DND-41 (cell line): ENCODE results near the gene FAM168B.

Source experiments
- ATAC-seq: fragments of 200-7000 bp; cut with Tn5 transposase; 3 replicates; pipeline ENCODE4 v1.9.1; 2021; ENCODE audit warnings: low read depth; ENCODE audit not compliant: insufficient read depth
- DNase-seq: peaks from one replicate; pipeline ENCODE4 v3.0.0-alpha.2; 2020
- H2AFZ ChIP-seq: 2 replicates; pipeline ENCODE4 v1.6.0; 2012; ENCODE audit warnings: low read depth, low read length
- H3K27ac ChIP-seq: 2 replicates; pipeline ENCODE4 v1.5.1; 2012; ENCODE audit warnings: low read length, inconsistent platforms
- H3K27me3 ChIP-seq: fragments of 200-600 bp; sonication (generic); 2 replicates; pipeline ENCODE4 v1.6.0; 2012; ENCODE audit warnings: low read length, mild to moderate bottlenecking, inconsistent platforms; ENCODE audit not compliant: insufficient read depth, poor library complexity
- H3K36me3 ChIP-seq: 2 replicates; pipeline ENCODE4 v1.5.1; 2012; ENCODE audit warnings: low read length, inconsistent platforms; ENCODE audit not compliant: insufficient read depth
- H3K4me1 ChIP-seq: 2 replicates; pipeline ENCODE4 v1.5.1; 2012; ENCODE audit warnings: mild to moderate bottlenecking, low read length; ENCODE audit not compliant: insufficient read depth
- H3K4me2 ChIP-seq: 2 replicates; pipeline ENCODE4 v1.6.0; 2012; ENCODE audit warnings: mild to moderate bottlenecking, moderate library complexity, low read length, inconsistent platforms; ENCODE audit not compliant: insufficient read depth
- H3K4me3 ChIP-seq, 2 experiments: fragments of 200-600 bp in 1 of 2; shearing (Covaris generic) in 1 of 2; 2 replicates each; pipeline ENCODE4 v1.5.1; 2012 to 2016; ENCODE audit warnings: inconsistent platforms in 2 of 2, low read length in 2 of 2, mild to moderate bottlenecking in 2 of 2, low read depth in 1 of 2, moderate library complexity in 1 of 2
- H3K79me2 ChIP-seq: 2 replicates; pipeline ENCODE4 v1.6.0; 2012; ENCODE audit warnings: low read length, inconsistent platforms; ENCODE audit not compliant: insufficient read depth
- H3K9ac ChIP-seq: 2 replicates; pipeline ENCODE4 v1.6.0; 2012; ENCODE audit warnings: low read depth, mild to moderate bottlenecking, inconsistent platforms, low read length, moderate library complexity
- H3K9me3 ChIP-seq: 2 replicates; pipeline ENCODE4 v1.5.1; 2012; ENCODE audit warnings: low read length, moderate library complexity, mild to moderate bottlenecking, inconsistent platforms; ENCODE audit not compliant: insufficient read depth, severe bottlenecking
- H4K20me1 ChIP-seq: 2 replicates; pipeline ENCODE4 v1.6.0; 2012; ENCODE audit warnings: low read length; ENCODE audit not compliant: insufficient read depth
- EZH2 ChIP-seq: IDR thresholded peaks from 3 replicates; pipeline ENCODE4 v1.6.1; 2012; ENCODE audit warnings: borderline replicate concordance, low read depth, mild to moderate bottlenecking, moderate library complexity, low read length, inconsistent platforms; ENCODE audit not compliant: severe bottlenecking
- TF ChIP-seq, protein P1 (sequence below): IDR thresholded peaks from 2 replicates; pipeline ENCODE4 v1.5.1; 2012; ENCODE audit warnings: borderline replicate concordance, low read length, moderate library complexity, mild to moderate bottlenecking; ENCODE audit not compliant: poor library complexity, severe bottlenecking; ENCODE audit errors: extremely low read depth

Gene FAM168B

DNA sequence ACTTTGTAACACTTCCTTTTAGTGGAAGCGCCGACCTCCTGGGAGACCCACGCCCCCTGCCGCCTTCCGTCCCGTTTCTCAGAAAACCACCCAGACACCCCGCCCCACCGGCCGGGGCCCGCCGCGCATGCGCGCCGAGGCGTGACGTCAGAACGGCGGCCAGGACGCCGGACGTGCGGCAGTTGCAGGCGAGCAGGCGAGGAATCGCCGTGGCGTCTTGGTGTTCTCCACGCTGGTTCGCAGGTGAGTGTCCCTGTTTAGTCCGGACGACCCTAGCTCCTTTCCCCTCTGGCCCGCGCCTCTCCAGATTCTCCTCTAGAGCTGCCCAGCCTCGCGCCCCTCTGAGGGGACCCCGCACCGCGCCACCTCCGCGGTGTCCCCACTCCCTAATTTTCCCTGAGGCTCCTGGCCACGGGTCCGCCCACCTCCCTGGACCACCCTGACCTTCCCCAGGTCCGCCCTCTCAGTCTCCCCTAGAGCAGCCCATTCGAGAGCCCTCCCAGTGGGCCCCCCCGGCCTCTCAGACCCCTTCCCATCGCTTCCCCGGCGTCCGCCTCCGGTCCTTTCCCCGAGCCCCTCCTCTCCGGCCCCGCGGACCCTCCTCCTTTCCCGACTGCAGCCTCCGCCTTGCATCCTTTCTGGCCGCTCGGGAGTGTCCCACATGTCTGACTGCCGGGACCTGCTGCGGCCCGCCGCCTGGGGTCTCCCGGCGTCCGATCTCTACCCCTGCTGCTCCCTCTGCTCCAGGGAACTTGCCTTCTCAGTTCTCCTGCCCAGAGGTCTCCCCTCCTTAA, 12.1 kb upstream of the FAM168B start, which contains the start of gene PLEKHB2:
Gene PLEKHB2 (plus strand): TSS at position 181 of the 794 bp plus-strand sequence. CDS start 15,606 bp downstream, outside the sequence.
- peak within 1 kb of the TSS; percentile 91 for H3K27ac ChIP-seq

DNA sequence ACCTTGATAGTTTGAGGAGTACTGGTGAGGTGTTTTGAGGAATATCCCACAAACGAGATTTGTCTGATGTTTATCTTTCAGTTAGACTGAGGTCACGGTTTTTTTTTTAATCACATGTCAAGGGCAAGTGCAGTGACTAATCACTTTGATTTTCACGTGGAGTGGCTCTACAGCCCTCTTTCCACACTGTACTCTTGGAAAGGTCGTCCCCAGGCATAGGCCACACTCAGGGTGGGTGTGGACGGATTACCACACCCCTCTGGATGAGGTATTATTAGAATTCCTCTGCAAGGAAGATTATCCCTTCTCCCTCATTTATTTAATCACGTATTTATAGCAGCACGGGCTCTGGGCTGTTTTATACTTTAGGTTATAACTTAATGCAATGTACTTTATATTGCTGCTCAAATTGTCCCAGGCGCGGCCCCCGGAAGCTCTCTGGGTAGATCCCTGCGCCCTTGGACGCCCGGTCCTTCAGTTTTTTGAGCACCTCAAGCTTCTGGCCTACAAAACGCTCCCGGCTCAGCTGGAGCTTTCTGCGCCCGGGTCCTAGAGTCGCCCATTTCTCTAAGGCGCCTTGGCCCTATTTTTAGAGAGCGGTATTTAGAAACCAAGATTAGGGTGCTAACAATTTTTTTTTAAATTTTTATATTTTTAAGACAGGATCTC, 11.4 kb upstream of the FAM168B start:
- Histone ChIP-seq H3K27ac (peak overlapping the region; percentile 91), H3K79me2 (peaks cover 46% of the 10 kb centered on the region), H4K20me1 (peaks cover 34% of the 10 kb centered on the region), H3K4me3 (peak overlapping the region; percentile 66 to 77), H2AFZ (peak overlapping the region; percentile 71), H3K36me3 (peaks cover 8% of the 10 kb centered on the region), H3K9ac (peak overlapping the region; percentile 94), H3K4me1 (peaks cover 44% of the 10 kb centered on the region), H3K4me2 (peak overlapping the region; percentile 87), H3K9me3 (no peaks in the 10 kb centered on the region), H3K27me3 (no peaks in the 10 kb centered on the region)
- TF ChIP-seq, protein P1, sequence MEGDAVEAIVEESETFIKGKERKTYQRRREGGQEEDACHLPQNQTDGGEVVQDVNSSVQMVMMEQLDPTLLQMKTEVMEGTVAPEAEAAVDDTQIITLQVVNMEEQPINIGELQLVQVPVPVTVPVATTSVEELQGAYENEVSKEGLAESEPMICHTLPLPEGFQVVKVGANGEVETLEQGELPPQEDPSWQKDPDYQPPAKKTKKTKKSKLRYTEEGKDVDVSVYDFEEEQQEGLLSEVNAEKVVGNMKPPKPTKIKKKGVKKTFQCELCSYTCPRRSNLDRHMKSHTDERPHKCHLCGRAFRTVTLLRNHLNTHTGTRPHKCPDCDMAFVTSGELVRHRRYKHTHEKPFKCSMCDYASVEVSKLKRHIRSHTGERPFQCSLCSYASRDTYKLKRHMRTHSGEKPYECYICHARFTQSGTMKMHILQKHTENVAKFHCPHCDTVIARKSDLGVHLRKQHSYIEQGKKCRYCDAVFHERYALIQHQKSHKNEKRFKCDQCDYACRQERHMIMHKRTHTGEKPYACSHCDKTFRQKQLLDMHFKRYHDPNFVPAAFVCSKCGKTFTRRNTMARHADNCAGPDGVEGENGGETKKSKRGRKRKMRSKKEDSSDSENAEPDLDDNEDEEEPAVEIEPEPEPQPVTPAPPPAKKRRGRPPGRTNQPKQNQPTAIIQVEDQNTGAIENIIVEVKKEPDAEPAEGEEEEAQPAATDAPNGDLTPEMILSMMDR: no peak
- TF ChIP-seq EZH2: no peak
- ATAC-seq (peak; percentile 77), DNase-seq (peak; percentile 56)

More for the DNA sequence above, 12.1 kb upstream of the FAM168B start, which contains the start of gene PLEKHB2:
- peaks cover 8% of the 10 kb centered on the region for H3K36me3 ChIP-seq
- H3K27me3 ChIP-seq: no peaks in the 10 kb centered on the region
- H2AFZ ChIP-seq: peak within 1 kb of the TSS; percentile 77
- H3K79me2 ChIP-seq: peaks cover 53% of the 10 kb centered on the region
- TF ChIP-seq, protein P1: no peak
- no peak for TF ChIP-seq EZH2
- H3K4me1 ChIP-seq: peaks cover 48% of the 10 kb centered on the region
- ATAC-seq (peak; percentile 70), DNase-seq (peak; percentile 94)
- peak within 1 kb of the TSS; percentile 66 to 77 for H3K4me3 ChIP-seq
- peak within 1 kb of the TSS; percentile 87 for H3K4me2 ChIP-seq
- no peaks in the 10 kb centered on the region for H3K9me3 ChIP-seq
- H3K9ac ChIP-seq: peak within 1 kb of the TSS; percentile 94
- H4K20me1 ChIP-seq: peaks cover 37% of the 10 kb centered on the region

DNA sequence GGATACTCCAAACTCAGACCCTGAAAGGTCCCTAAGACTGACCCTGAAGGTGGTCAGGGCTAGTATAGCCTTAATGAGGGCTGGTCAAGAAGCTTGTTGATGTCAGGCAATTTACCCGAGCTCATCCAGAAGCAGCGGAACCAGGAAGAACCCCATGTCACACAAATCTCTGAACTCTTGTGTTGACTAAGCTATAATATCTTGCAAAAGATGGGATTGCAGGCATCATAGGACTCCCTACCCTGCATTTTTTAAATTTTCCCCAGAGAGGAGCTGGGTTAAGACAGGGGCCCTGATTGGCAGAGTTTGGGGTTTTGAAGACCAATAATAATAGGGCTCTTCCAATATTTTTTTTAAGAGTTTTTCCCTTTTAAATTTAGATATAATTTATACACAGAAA, 9.9 kb upstream of the FAM168B start:
- H3K4me1 ChIP-seq: peaks cover 36% of the 10 kb centered on the region
- no peak overlapping the region; the same call in 1 of the 2 replicates for H3K27ac ChIP-seq
- no peaks in the 10 kb centered on the region for H3K9me3 ChIP-seq
- TF ChIP-seq, protein P1: no peak
- TF ChIP-seq EZH2: no peak
- H3K36me3 ChIP-seq: peaks cover 4% of the 10 kb centered on the region; the same call in 1 of the 2 replicates
- H3K4me3 ChIP-seq: no peak overlapping the region
- H3K9ac ChIP-seq: no peak overlapping the region
- H3K79me2 ChIP-seq: peaks cover 31% of the 10 kb centered on the region
- no peak overlapping the region for H3K4me2 ChIP-seq
- ATAC-seq: no peak
- DNase-seq: no peak
- H4K20me1 ChIP-seq: peaks cover 24% of the 10 kb centered on the region
- H3K27me3 ChIP-seq: no peaks in the 10 kb centered on the region
- no peak overlapping the region for H2AFZ ChIP-seq
